Measurements from ENCODE around the gene TPH2.

GRCh38 chr12:71890475-71890874 is 48.2 kb upstream of the TPH2 start:
- TF ChIP-seq YY1 (IDR thresholded peaks at IDR 0.05; ENCODE audit: insufficient read depth, insufficient read length): no peak
- no peak for TF ChIP-seq ZNF274 (IDR thresholded peaks at IDR 0.05; ENCODE audit: low read depth, low read length)
- no peak for TF ChIP-seq SUZ12 (IDR thresholded peaks at IDR 0.05; ENCODE audit: extremely low read depth, insufficient read depth, insufficient read length)
